MM.1S (cell line): ENCODE data around the gene ADAMTSL2.

ENCODE experiments used
- DNase-seq: peaks from one replicate; pipeline ENCODE4 v3.0.0-alpha.2; 2015
- H2AFZ ChIP-seq: fragments of 300-600 bp; sonication (generic); 2 replicates; pipeline ENCODE4 v1.6.0; 2016; ENCODE audit warnings: antibody characterized with exemption, low read length
- H3F3A ChIP-seq: fragments of 300-600 bp; sonication (generic); 2 replicates; pipeline ENCODE4 v1.6.1; 2016; ENCODE audit warnings: mild to moderate bottlenecking, antibody characterized with exemption, low read length, moderate library complexity, mixed read lengths; ENCODE audit not compliant: insufficient read depth
- H3K27ac ChIP-seq: fragments of 300-600 bp; sonication (generic); 2 replicates; pipeline ENCODE4 v1.5.1; 2016; ENCODE audit warnings: mild to moderate bottlenecking, low read length
- H3K27me3 ChIP-seq: fragments of 300-600 bp; sonication (generic); replicated peaks from 2 replicates; pipeline ENCODE4 v1.6.0; 2016; ENCODE audit warnings: low read length; ENCODE audit not compliant: insufficient read depth
- H3K36me3 ChIP-seq: fragments of 300-600 bp; sonication (generic); replicated peaks from 2 replicates; pipeline ENCODE4 v1.6.1; 2016; ENCODE audit warnings: mild to moderate bottlenecking, low read length, mixed read lengths; ENCODE audit not compliant: insufficient read depth
- H3K4me1 ChIP-seq: fragments of 300-600 bp; sonication (generic); 2 replicates; pipeline ENCODE4 v1.6.1; 2016; ENCODE audit warnings: low read length, mixed read lengths
- H3K4me2 ChIP-seq: fragments of 300-600 bp; sonication (generic); 2 replicates; pipeline ENCODE4 v1.6.0; 2016; ENCODE audit warnings: low read depth, low read length
- H3K4me3 ChIP-seq: fragments of 300-600 bp; sonication (generic); 2 replicates; pipeline ENCODE4 v1.5.1; 2016; ENCODE audit warnings: low read length, mixed read lengths
- H3K79me2 ChIP-seq: fragments of 300-600 bp; sonication (generic); 2 replicates; pipeline ENCODE4 v1.6.1; 2016; ENCODE audit warnings: mixed run types, low read length, mixed read lengths
- H3K9ac ChIP-seq: fragments of 300-600 bp; sonication (generic); 2 replicates; pipeline ENCODE4 v1.6.1; 2016; ENCODE audit warnings: low read length, mixed read lengths
- H3K9me2 ChIP-seq: fragments of 300-600 bp; sonication (generic); replicated peaks from 2 replicates; pipeline ENCODE4 v1.6.1; 2016; ENCODE audit warnings: mild to moderate bottlenecking, low read length, mixed read lengths; ENCODE audit not compliant: insufficient read depth
- H3K9me3 ChIP-seq: fragments of 300-600 bp; sonication (generic); replicated peaks from 2 replicates; pipeline ENCODE4 v1.6.1; 2016; ENCODE audit warnings: mild to moderate bottlenecking, low read length, mixed read lengths; ENCODE audit not compliant: insufficient read depth
- H4K20me1 ChIP-seq: fragments of 300-600 bp; sonication (generic); 2 replicates; pipeline ENCODE4 v1.6.1; 2016; ENCODE audit warnings: mild to moderate bottlenecking, low read length, moderate library complexity, mixed read lengths; ENCODE audit not compliant: insufficient read depth
- EZH2 ChIP-seq: fragments of 300-600 bp; sonication (generic); optimal IDR thresholded peaks from 2 replicates; pipeline ENCODE3; 2017; ENCODE audit warnings: low read depth, mild to moderate bottlenecking, antibody characterized with exemption, low read length, mixed read lengths
- EZH2phosphoT487 ChIP-seq: fragments of 300-600 bp; sonication (generic); IDR thresholded peaks from 2 replicates; pipeline ENCODE4 v1.6.1; 2018; ENCODE audit warnings: antibody characterized with exemption, low read length
- TF ChIP-seq, protein P1 (sequence below): fragments of 300-600 bp; sonication (generic); IDR thresholded peaks from 2 replicates; pipeline ENCODE4 v1.5.1; 2016; ENCODE audit warnings: antibody characterized with exemption, low read length, mixed read lengths

Gene ADAMTSL2

DNA sequence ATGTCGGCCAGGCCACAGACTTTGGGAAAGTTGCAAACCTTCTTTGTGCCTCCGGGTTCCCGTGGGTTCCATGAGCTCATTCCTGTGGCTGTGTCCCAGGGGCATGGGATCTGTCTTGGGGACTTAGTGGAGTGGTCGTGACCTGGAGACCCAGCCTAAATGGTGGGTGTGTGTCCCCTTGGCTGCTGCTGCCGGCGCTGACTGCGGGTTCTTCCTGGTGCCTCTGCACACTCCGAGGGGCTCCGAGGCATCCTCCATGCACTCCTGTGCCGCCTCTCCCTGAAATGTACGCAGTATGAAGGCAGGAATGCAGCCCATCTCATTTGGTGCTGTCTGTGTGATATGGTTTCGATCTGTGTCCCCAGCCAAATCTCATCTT is 34.6 kb upstream of the ADAMTSL2 start:
- Histone ChIP-seq H3K4me2 (no peak overlapping the region), H2AFZ (no peak overlapping the region), H3K4me1 (no peaks in the 10 kb centered on the region), H3K27ac (no peak overlapping the region), H3K4me3 (no peak overlapping the region), H3F3A (no peaks in the 10 kb centered on the region), H3K9ac (no peak overlapping the region), H3K79me2 (no peaks in the 10 kb centered on the region), H4K20me1 (no peaks in the 10 kb centered on the region), H3K36me3 (no peaks in the 10 kb centered on the region), H3K9me3 (no peaks in the 10 kb centered on the region), H3K27me3 (peaks cover 95% of the 10 kb centered on the region), H3K9me2 (no peaks in the 10 kb centered on the region)
- DNase-seq: no peak
- TF ChIP-seq, protein P1, sequence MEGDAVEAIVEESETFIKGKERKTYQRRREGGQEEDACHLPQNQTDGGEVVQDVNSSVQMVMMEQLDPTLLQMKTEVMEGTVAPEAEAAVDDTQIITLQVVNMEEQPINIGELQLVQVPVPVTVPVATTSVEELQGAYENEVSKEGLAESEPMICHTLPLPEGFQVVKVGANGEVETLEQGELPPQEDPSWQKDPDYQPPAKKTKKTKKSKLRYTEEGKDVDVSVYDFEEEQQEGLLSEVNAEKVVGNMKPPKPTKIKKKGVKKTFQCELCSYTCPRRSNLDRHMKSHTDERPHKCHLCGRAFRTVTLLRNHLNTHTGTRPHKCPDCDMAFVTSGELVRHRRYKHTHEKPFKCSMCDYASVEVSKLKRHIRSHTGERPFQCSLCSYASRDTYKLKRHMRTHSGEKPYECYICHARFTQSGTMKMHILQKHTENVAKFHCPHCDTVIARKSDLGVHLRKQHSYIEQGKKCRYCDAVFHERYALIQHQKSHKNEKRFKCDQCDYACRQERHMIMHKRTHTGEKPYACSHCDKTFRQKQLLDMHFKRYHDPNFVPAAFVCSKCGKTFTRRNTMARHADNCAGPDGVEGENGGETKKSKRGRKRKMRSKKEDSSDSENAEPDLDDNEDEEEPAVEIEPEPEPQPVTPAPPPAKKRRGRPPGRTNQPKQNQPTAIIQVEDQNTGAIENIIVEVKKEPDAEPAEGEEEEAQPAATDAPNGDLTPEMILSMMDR: no peak
- no peak for TF ChIP-seq EZH2

GRCh38 chr9:133502112-133502511 is 32.4 kb upstream of the ADAMTSL2 start:
- H3K36me3 ChIP-seq: no peaks in the 10 kb centered on the region
- DNase-seq: no peak
- H4K20me1 ChIP-seq: no peaks in the 10 kb centered on the region
- TF ChIP-seq EZH2 (no peak), EZH2phosphoT487 (no peak)
- TF ChIP-seq, protein P1: no peak
- H3K9ac ChIP-seq: no peak overlapping the region
- no peak overlapping the region for H3K4me2 ChIP-seq
- no peak overlapping the region for H3K27ac ChIP-seq
- H3K79me2 ChIP-seq: no peaks in the 10 kb centered on the region
- H3K4me1 ChIP-seq: no peaks in the 10 kb centered on the region
- no peak overlapping the region for H2AFZ ChIP-seq
- no peaks in the 10 kb centered on the region for H3F3A ChIP-seq
- H3K9me2 ChIP-seq: no peaks in the 10 kb centered on the region
- peaks cover 92% of the 10 kb centered on the region for H3K27me3 ChIP-seq
- no peak overlapping the region for H3K4me3 ChIP-seq
- no peaks in the 10 kb centered on the region for H3K9me3 ChIP-seq

- peaks cover 92% of the 10 kb centered on the region for H3K27me3 ChIP-seq
- no peaks in the 10 kb centered on the region for H3K9me3 ChIP-seq
- no peak overlapping the region for H2AFZ ChIP-seq
- no peak overlapping the region for H3K27ac ChIP-seq
- H4K20me1 ChIP-seq: no peaks in the 10 kb centered on the region
- no peaks in the 10 kb centered on the region for H3K79me2 ChIP-seq
- H3F3A ChIP-seq: no peaks in the 10 kb centered on the region
- TF ChIP-seq EZH2: no peak
- TF ChIP-seq EZH2phosphoT487: no peak
- TF ChIP-seq, protein P1: no peak
- no peak overlapping the region for H3K4me2 ChIP-seq
- H3K9me2 ChIP-seq: no peaks in the 10 kb centered on the region
- H3K9ac ChIP-seq: no peak overlapping the region
- no peaks in the 10 kb centered on the region for H3K4me1 ChIP-seq
- H3K36me3 ChIP-seq: no peaks in the 10 kb centered on the region
- no peak overlapping the region for H3K4me3 ChIP-seq
- DNase-seq: no peak
Observed at GRCh38 chr9:133505186-133505830, 29.2 kb upstream of the ADAMTSL2 start.
